Ovary (tissue), 9 donors: ENCODE data around the gene AGK. TPM values are rescaled to one million over a fixed set of nuclear protein-coding genes. Genes with fewer than 3 reads are reported as not detected.

Source experiments
- DNase-seq, 5 donors: peaks; one replicate each; pipeline ENCODE4 v3.0.0-alpha.2; 2019 to 2020
- H3K27ac ChIP-seq, 2 donors: fragments of 200-600 bp; one replicate each; pipeline versions ENCODE4 v1.5.1 to v1.8.0; 2019 to 2022
- H3K27me3 ChIP-seq: fragments of 200-600 bp; one replicate; pipeline ENCODE4 v1.8.0; 2022
- H3K36me3 ChIP-seq: fragments of 200-600 bp; sonication (generic); one replicate; pipeline ENCODE4 v1.5.1; 2019
- H3K4me1 ChIP-seq: one replicate; pipeline ENCODE4 v1.8.1; 2013; ENCODE audit warnings: mild to moderate bottlenecking, moderate library complexity; ENCODE audit not compliant: insufficient read depth
- H3K4me3 ChIP-seq: fragments of 200-600 bp; sonication (generic); one replicate; pipeline ENCODE4 v1.5.1; 2017
- H3K9me3 ChIP-seq, 2 donors: fragments of 200-600 bp in 1 of 2; sonication (generic) in 1 of 2; one replicate each; pipeline versions ENCODE4 v1.5.1 to v1.8.1; 2013 to 2019; ENCODE audit warnings: mild to moderate bottlenecking in 1 of 2, moderate library complexity in 1 of 2
- CTCF ChIP-seq, 3 donors: fragments of 450-650 bp in 2 of 3; fragments of 200-600 bp in 1 of 3; IDR thresholded peaks; one replicate each; pipeline versions ENCODE4 v1.5.1 to v1.8.0; 2016 to 2022; ENCODE audit warnings: antibody characterized with exemption in 3 of 3, mild to moderate bottlenecking in 1 of 3
- EP300 ChIP-seq: sonication (generic); formaldehyde crosslinking; IDR thresholded peaks from one replicate; pipeline ENCODE4 v1.6.1; 2017; ENCODE audit warnings: antibody characterized with exemption
- POLR2A ChIP-seq: fragments of 450-650 bp; IDR thresholded peaks from one replicate; pipeline ENCODE4 v1.6.1; 2017; ENCODE audit warnings: antibody characterized with exemption, mild to moderate bottlenecking, moderate library complexity
- WGBS, 3 donors: extraction: QIAGEN DNeasy Blood & Tissue Kit in 1 of 3; methylation state at CpG; one replicate each; pipeline versions ENCODE4 v1.1.5 to v1.1.7; 2013 to 2017; 5-methylcytosine and 5-hydroxymethylcytosine counted together
- intact Hi-C, 4 donors: fragments of 100-400 bp; cut with DNase I; formaldehyde crosslinking; loops; one replicate each; pipeline versions ENCODE4 v1.11.0 to v1.15.1; 2022 to 2023
- polyA plus RNA-seq, 2 donors: library from polyadenylated mRNA; stranded (reverse); fragments of 200-250 nt in 1 of 2; fragments of 350-450 nt in 1 of 2; fragmentation: Illumina TruSeq in 1 of 2; extraction: RNeasy Lipid Tissue Mini Kit (QIAGEN cat#74804) in 1 of 2; gene quantifications; one replicate each; pipeline ENCODE4 v1.2.3, GENCODE V29; 2013 to 2014
- total RNA-seq, 7 donors: library from RNA; depleted of rRNA in 2 of 7; stranded (reverse); fragments of >200 nt in 2 of 7; fragmentation: NEBNext Ultra II Directional in 3 of 7; extraction: Animal tissue kit (Norgen Biotek cat#: 25700) in 3 of 7; gene quantifications; one replicate each; pipeline versions ENCODE4 v1.1.0 to v1.2.4, GENCODE V29; 2016 to 2023
- donor health status: DM: no; HTN: no; CAD: no; lungs with moderate emphysema.
- donor health status: DM: no; HTN: no; CAD: no.
- donor health status: Bipolar disorder and iron deficiency.
- donor health status: DM: yes; HTN: yes; CAD: no.
- donor health status: DM: no; HTN: no; CAD: no.
- donor health status: DM: yes; HTN: yes; CAD: no.

The AGK gene
- total and polyA plus RNA-seq, 9 donors: 11.3 to 32.1 (median 21.8) TPM

GRCh38 chr7:141525973-141526514 is 25.2 kb upstream of the AGK start:
- Histone ChIP-seq H3K9me3 (no peaks in the 10 kb centered on the region), H3K36me3 (no peaks in the 10 kb centered on the region), H3K27me3 (no peaks in the 10 kb centered on the region), H3K4me1 (no peaks in the 10 kb centered on the region), H3K4me3 (no peak overlapping the region), H3K27ac (no peak overlapping the region)
- TF ChIP-seq CTCF (IDR thresholded peaks at IDR 0.05) (no peak), EP300 (no peak), POLR2A (no peak)
- no peak for DNase-seq
- intact Hi-C loops: no loop called here

- Histone ChIP-seq H3K27me3 (no peaks in the 10 kb centered on the region), H3K4me1 (no peaks in the 10 kb centered on the region), H3K4me3 (no peak overlapping the region), H3K27ac (no peak overlapping the region), H3K9me3 (no peaks in the 10 kb centered on the region), H3K36me3 (no peaks in the 10 kb centered on the region)
- no peak for TF ChIP-seq EP300
- no peak for TF ChIP-seq POLR2A
- no peak for TF ChIP-seq CTCF (IDR thresholded peaks at IDR 0.05)
- no peak for DNase-seq
- WGBS, 3 donors: 87 to 93% (median 92%) methylated on average over 4 of the region's 4 CpGs
- intact Hi-C loops: no loop called here
These were observed 24.1 kb upstream of the AGK start for GRCh38 chr7:141527076-141527475.

- WGBS, 3 donors: 91 to 93% (median 93%) methylated on average over 3 of the region's 3 CpGs
- Histone ChIP-seq H3K9me3 (no peaks in the 10 kb centered on the region), H3K4me3 (no peak overlapping the region), H3K36me3 (no peaks in the 10 kb centered on the region), H3K27ac (no peak overlapping the region), H3K4me1 (no peaks in the 10 kb centered on the region), H3K27me3 (no peaks in the 10 kb centered on the region)
- DNase-seq: no peak
- no peak for TF ChIP-seq CTCF (IDR thresholded peaks at IDR 0.05)
- TF ChIP-seq EP300: no peak
- TF ChIP-seq POLR2A: no peak
- intact Hi-C loops: no loop called here
These were observed 22.8 kb upstream of the AGK start for GRCh38 chr7:141528399-141528798.

- peak; percentile 30 to 67 (median 54) for DNase-seq
- TF ChIP-seq EP300: no peak
- TF ChIP-seq CTCF (IDR thresholded peaks at IDR 0.05): peak; percentile 51 to 75 (median 57)
- no peak for TF ChIP-seq POLR2A
- Histone ChIP-seq H3K27me3 (no peaks in the 10 kb centered on the region), H3K9me3 (no peaks in the 10 kb centered on the region), H3K4me3 (no peak overlapping the region), H3K4me1 (no peaks in the 10 kb centered on the region), H3K27ac (no peak overlapping the region), H3K36me3 (no peaks in the 10 kb centered on the region)
- 16 to 21% (median 20%) methylated on average over 11 of the region's 11 CpGs for WGBS, 3 donors
- intact Hi-C loops: no loop called here
These were observed 17.9 kb upstream of the AGK start for GRCh38 chr7:141533149-141533949.
